Measurements from ENCODE around the gene ADSS2. TPM values are rescaled to one million over a fixed set of nuclear protein-coding genes. Genes with fewer than 3 reads are reported as not detected.

ADSS2 gene
- total RNA-seq, 2 experiments from 2014 or later, result 53.7 to 54.2 TPM

DNA sequence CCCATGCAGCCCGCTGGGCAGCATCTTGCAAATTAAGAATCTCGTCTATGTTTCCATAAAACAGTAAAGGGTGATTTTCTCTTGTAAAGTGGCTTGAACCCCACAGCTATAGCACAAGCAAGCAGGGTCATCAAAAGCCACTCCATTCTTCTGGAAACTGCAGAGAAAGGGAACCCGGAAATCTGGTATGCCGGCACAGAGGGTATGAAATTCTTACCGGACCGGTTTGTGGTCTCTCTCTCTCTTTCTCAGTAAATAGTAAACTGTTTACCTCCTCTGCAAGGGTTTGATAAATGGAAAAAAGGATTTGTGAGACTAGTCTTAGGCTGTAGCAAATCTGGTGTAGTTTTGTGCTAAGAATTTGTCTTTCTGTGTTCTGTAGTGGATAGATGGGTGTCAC, 2.7 kb upstream of the ADSS2 start:
- Mint-ChIP-seq H3K27me3 (no peaks in the 10 kb centered on the region), H3K4me3 (no peak overlapping the region), H3K27ac (no peak overlapping the region), H3K4me1 (peaks cover 21% of the 10 kb centered on the region), H3K36me3 (ENCODE audit: low read depth) (peaks cover 24% of the 10 kb centered on the region), H3K9me3 (peaks cover 3% of the 10 kb centered on the region)
- ChIA-PET POLR2A (no interaction called here), CTCF (no interaction called here)
- no peak for DNase-seq

DNA sequence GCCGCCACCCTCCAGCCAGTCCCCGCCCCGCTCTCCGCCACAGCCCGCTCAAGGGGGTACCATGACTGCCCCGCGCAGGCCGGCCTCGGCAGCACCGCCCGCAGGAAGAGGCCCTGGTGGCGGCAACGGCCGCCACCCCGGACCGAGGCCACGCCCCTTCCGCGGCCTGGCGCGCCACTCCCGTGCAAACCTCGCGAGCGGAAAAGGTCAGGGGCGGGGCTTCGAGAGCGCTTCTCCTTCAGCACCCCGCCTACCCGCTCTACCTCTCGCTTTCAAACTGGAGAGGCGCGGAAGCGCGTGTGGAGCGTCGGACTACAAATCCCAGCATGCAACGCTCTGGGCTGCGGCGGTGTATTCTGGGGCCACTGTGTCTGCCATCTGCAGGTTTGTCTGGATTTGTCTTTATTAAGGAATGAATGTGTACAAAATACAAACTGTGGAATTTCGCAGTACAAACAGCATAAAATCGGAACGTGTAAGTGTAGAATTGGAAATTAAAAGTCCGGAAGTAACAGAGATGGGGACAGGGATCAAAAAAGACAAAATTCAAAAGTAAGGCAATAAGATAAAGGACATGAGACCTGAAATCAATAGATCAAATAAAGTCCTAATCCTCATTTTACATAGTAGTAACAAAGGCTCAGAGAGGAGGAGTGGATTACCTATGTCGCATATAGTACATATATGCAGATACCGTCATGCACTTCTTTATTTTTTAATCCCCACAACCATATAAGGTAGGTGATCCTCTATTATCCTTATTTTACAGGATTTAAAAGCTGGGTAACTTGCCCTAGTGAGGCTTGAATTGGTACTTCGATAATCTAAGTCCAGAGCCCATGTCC, 464 bp upstream of the ADSS2 start:
- Mint-ChIP-seq H3K4me1 (peaks cover 38% of the 10 kb centered on the region), H3K9me3 (no peaks in the 10 kb centered on the region), H3K27ac (peak overlapping the region; percentile 93), H3K27me3 (no peaks in the 10 kb centered on the region), H3K4me3 (peak overlapping the region; percentile 90), H3K36me3 (ENCODE audit: low read depth) (peaks cover 30% of the 10 kb centered on the region)
- POLR2A ChIA-PET, result interaction anchor here (0.9 to 2.8 kb wide), 9 partner anchors 10 to 520 kb away, joined by 3 to 19 read pairs (median 4); partner anchors contain the start of genes CATSPERE, COX20, DESI2 and HNRNPU
- peak; percentile 99 for DNase-seq
- CTCF ChIA-PET, result interaction anchor here (1.0 to 1.1 kb wide), 2 partner anchors 21 to 153 kb away, joined by 3 to 4 read pairs; no protein-coding TSS in a partner anchor

DNA sequence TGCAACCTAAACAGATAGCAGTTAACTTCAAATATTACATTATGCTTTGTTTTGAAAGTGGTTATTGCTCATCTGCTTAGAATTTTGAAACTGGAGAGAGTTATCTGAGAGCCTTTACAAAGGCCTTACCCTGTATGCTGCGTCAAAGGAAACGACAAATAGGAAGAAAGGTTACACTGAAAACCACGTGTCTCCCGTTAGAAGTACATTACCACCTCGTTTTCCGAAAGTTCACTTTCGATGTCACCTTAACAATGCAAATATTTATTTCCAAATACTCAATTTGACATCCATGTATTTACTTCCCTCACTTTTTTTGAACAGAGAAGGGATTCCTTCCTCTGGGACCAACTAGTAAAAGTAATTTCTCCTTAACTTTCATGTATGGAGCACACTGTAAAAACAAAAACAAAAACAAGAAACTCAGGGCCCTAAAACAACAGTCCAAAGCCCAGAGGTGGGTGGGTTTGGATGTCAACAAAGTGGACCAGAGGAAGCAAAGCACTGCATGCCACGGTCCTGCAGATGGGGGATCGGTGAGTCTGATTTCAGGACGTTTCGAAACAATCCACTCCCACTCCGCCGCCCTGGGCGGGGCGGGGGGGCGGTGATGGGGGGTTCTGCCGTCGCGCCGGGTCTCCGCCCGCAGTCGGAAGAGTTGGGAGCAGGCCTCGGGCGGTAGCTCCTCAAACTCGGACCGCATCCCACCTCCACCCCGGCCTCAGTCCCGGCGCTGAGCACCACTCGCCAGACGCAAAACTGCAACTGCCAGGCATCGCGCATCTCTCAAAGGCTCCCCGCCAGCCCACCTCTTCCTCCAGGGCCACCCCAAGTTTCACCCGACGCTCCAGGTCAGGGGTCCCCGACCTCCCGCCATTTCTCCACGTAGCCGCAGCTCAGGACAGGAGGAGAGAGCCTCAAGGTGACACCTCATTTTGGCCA, 841 bp downstream of the ADSS2 start:
- POLR2A ChIA-PET, result interaction anchor here (0.7 to 2.8 kb wide), 18 partner anchors 8 to 521 kb away, joined by 3 to 19 read pairs (median 4); partner anchors contain the start of genes CATSPERE, COX20, DESI2 and HNRNPU
- DNase-seq, result peak; percentile 57
- H3K4me1 Mint-ChIP-seq, result peaks cover 49% of the 10 kb centered on the region
- peaks cover 36% of the 10 kb centered on the region for H3K36me3 Mint-ChIP-seq (ENCODE audit: low read depth)
- H3K27me3 Mint-ChIP-seq, result no peaks in the 10 kb centered on the region
- no peaks in the 10 kb centered on the region for H3K9me3 Mint-ChIP-seq
- CTCF ChIA-PET, result interaction anchor here (1.0 to 1.3 kb wide), 3 partner anchors 20 to 151 kb away, joined by 3 to 4 read pairs (median 3); no protein-coding TSS in a partner anchor
- peak overlapping the region; percentile 90 for H3K4me3 Mint-ChIP-seq
- H3K27ac Mint-ChIP-seq, result peak overlapping the region; percentile 93

DNA sequence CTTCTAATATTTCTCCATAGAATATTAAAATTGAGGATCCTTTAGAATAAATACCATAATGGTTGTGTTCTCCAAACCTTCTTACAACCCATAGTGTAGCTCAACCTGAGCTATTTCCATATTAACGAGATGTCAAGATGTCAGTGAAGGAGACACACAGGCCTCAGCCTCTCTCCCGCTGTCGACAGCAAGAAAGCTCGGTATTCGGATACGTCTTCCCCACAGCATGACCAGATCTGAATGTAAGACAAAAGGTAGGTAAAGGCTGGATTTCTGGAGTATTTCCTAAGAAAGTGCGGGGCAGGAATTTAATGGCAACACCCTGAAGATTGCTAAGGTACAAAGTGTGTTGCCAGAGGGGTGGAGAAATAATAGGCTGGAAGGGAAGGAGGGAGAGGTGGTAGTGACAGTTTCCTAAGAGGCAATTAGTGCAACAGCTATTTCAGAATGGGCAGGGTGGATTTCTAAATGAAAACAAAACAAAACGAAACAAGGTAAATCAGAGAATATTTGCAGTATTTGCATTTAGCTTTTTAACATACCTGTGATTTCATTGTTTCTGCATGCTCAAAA, 1.7 kb downstream of the ADSS2 start:
- Mint-ChIP-seq H3K27me3 (no peaks in the 10 kb centered on the region), H3K4me1 (peaks cover 56% of the 10 kb centered on the region), H3K9me3 (no peaks in the 10 kb centered on the region), H3K27ac (peak overlapping the region; percentile 93), H3K4me3 (peak overlapping the region; percentile 90), H3K36me3 (ENCODE audit: low read depth) (peaks cover 42% of the 10 kb centered on the region)
- ChIA-PET CTCF (interaction anchor here (1.3 kb wide), 1 partner anchor 37 kb away, joined by 3 read pairs; no protein-coding TSS in a partner anchor), POLR2A (interaction anchor here (0.7 to 2.8 kb wide), 10 partner anchors 8 to 1195 kb away, joined by 3 to 14 read pairs (median 4); partner anchors contain the start of genes CEP170 and COX20)
- no peak for DNase-seq

DNA sequence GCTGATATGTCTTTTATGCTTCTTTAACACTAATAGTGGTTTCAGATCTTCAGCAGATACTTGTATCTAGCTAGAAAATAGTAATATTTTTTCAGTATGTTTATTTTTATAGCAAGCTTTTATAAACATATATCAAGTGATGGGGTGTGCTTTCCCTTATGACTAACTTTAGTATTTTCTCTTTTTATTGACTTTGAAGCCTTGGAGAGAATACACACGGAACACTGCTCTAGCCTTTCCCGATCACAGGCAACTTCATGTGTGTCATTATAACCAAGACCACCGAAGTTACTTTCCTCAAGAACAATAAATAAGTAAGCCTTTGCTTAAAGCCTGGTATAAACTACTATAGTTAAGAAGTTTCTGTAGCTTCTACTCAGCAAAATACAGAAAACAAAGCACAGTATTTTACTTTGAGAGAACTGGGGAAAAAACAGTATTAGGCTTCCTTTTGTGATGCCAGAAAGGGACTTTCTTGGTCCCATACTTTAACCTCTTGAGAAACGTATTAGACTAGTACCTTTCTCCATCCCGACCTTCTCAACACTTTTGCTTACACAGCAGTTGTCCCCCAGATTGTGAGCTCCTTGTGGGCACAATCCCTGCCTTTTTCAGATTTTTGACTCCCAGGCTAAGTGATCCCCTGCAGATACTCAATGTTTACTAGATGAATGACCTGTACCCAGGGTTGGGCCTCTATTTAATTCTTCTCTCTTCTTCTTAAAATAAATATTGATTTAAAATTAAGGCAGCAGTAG, 3.3 kb downstream of the ADSS2 start:
- H3K27ac Mint-ChIP-seq, result no peak overlapping the region

DNA sequence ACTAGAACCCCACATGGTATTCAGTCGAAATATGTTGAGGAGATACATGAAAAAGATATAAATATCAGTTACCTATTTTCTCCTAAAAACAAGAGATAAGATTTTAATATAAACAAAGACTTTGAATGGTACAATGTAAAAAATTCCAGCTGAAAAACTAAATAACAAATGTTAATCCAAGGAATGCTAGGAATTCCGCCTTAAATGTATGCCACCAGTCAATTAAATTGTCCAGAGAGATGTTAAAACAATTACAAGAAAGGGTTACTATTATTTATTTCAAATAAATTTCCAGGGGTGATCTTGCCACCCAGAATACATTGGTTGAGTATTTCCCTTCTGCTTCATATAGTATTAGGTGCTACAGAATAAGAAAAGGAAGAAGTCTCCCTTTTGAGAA, 4.2 kb downstream of the ADSS2 start:
- H3K27ac Mint-ChIP-seq, result no peak overlapping the region
- H3K4me3 Mint-ChIP-seq, result no peak overlapping the region
- peaks cover 50% of the 10 kb centered on the region for H3K36me3 Mint-ChIP-seq (ENCODE audit: low read depth)
- H3K9me3 Mint-ChIP-seq, result no peaks in the 10 kb centered on the region
- no peak for DNase-seq
- ChIA-PET CTCF (no interaction called here), POLR2A (interaction anchor here (0.8 to 1.5 kb wide), 3 partner anchors 47 to 123 kb away, joined by 3 to 4 read pairs (median 3); no protein-coding TSS in a partner anchor)
- peaks cover 54% of the 10 kb centered on the region for H3K4me1 Mint-ChIP-seq
- H3K27me3 Mint-ChIP-seq, result no peaks in the 10 kb centered on the region

More for the DNA sequence above, 3.3 kb downstream of the ADSS2 start:
- H3K36me3 Mint-ChIP-seq (ENCODE audit: low read depth), result peaks cover 49% of the 10 kb centered on the region
- peaks cover 59% of the 10 kb centered on the region for H3K4me1 Mint-ChIP-seq
- POLR2A ChIA-PET, result interaction anchor here (0.8 to 1.3 kb wide), 3 partner anchors 33 to 123 kb away, joined by 3 read pairs; no protein-coding TSS in a partner anchor
- no peaks in the 10 kb centered on the region for H3K9me3 Mint-ChIP-seq
- no peak for DNase-seq
- no peak overlapping the region for H3K4me3 Mint-ChIP-seq
- CTCF ChIA-PET, result no interaction called here
- no peaks in the 10 kb centered on the region for H3K27me3 Mint-ChIP-seq

DNA sequence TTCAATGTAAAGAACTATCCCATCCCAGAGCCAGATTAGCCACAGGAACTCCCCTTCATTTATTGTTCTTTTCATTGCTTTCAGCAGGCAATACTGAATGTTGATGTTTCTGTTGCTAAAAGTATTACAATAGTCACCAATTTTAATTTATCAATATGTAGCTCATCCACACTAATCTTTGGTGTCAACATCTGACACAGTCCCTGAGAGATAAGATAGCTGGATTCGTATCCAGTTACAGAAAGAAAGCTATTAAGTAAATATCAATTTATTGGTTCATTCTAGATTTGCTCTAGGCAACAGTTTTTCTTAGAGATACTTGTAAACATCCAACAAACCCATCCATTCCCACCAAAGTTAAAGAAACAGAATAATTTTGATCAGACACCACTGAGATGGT, 4.7 kb downstream of the ADSS2 start:
- H3K27me3 Mint-ChIP-seq, result no peaks in the 10 kb centered on the region
- ChIA-PET POLR2A (interaction anchor here (0.7 to 1.5 kb wide), 3 partner anchors 11 to 122 kb away, joined by 4 read pairs; partner anchors contain the start of gene CATSPERE), CTCF (no interaction called here)
- no peak overlapping the region for H3K4me3 Mint-ChIP-seq
- peaks cover 50% of the 10 kb centered on the region for H3K36me3 Mint-ChIP-seq (ENCODE audit: low read depth)
- H3K9me3 Mint-ChIP-seq, result no peaks in the 10 kb centered on the region
- peaks cover 50% of the 10 kb centered on the region for H3K4me1 Mint-ChIP-seq
- no peak for DNase-seq
- H3K27ac Mint-ChIP-seq, result no peak overlapping the region

DNA sequence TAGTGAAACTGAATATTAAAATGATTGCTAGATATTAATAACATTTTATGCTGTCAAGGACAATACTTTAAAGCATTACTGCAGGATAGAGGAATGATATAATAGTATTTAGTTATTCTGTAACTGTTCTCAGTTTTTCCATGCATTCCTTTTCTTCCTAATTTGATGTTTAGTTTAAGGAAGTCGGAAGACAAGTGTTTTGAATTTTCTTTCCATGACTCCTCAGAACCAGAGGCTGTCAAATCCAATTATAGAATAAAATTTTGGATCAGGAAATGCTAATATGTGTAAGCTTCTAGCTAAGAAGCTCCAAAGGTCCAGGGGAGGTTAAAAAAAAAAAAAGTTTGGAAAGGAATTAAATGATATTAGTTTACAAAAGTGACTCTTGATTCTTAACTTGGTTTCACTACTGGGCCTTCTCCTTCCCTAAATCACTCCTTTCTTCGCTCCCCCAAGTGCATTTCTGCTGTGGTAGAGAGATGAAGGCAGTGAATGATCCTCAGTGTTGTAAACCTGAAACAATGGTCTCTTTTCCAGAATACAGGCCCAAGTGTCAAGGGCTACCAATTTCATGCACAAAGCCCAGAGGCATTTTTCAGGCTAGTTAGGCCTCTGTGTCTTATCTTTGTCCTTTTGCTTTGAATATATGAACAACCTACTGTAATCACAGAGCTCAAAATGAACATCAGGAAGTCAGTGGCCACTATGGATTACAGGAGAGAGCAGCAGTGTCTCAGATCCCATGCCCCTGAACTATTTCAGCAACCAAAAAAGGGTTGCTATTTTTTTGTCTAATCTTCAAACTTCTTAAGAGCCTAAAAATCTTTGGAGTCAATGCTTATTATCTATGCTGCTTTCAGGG, 6.2 kb downstream of the ADSS2 start:
- no peak for DNase-seq
- ChIA-PET POLR2A (interaction anchor here (1.4 kb wide), 1 partner anchor 10 kb away, joined by 4 read pairs; no protein-coding TSS in a partner anchor), CTCF (no interaction called here)
- Mint-ChIP-seq H3K4me3 (no peak overlapping the region), H3K27ac (no peak overlapping the region), H3K9me3 (no peaks in the 10 kb centered on the region), H3K4me1 (peaks cover 49% of the 10 kb centered on the region), H3K27me3 (no peaks in the 10 kb centered on the region), H3K36me3 (ENCODE audit: low read depth) (peaks cover 47% of the 10 kb centered on the region)

DNA sequence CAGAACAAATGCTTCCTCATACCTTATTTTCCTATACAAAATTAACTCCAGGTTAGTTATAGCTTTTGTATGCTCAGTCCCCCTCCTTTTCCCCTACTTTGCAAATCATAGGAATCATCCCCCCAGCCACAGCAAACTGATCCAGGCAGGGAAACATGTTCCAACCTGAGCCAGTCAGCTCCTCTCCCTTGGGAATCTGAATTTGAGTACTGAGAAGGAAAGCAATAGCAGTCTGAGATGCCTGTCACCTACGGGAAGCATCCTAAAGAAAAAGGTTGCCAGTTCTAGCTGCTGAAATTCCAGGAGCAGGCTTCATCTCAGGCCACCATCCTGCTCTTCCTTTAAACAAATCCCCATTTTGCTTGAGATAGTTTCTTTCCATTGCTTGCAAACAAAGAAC, 6.9 kb downstream of the ADSS2 start:
- H3K36me3 Mint-ChIP-seq (ENCODE audit: low read depth), result peaks cover 42% of the 10 kb centered on the region
- DNase-seq, result no peak
- ChIA-PET POLR2A (no interaction called here), CTCF (interaction anchor here (0.6 kb wide), 1 partner anchor 89 kb away, joined by 4 read pairs; no protein-coding TSS in a partner anchor)
- H3K9me3 Mint-ChIP-seq, result no peaks in the 10 kb centered on the region
- H3K4me3 Mint-ChIP-seq, result no peak overlapping the region
- H3K4me1 Mint-ChIP-seq, result peaks cover 42% of the 10 kb centered on the region
- no peak overlapping the region for H3K27ac Mint-ChIP-seq
- no peaks in the 10 kb centered on the region for H3K27me3 Mint-ChIP-seq

DNA sequence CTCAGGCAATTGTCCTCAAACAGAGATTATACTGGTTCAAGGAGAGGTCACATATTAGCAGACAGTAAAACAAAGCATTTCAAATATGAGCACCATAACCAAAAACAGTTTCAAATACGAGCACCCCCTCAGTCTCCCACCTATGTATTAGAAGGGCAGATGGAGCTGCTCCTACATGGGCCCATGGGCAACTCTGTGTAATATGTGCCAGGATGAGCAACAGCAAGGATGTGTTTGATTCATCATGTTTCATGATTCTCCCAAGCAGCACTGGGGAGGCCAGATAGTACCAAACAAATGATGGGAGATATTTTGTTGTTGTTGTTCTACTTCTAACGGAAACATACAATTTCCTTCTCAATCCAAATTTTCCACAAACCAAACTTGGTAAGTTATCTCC, 8.9 kb downstream of the ADSS2 start:
- POLR2A ChIA-PET, result interaction anchor here (1.0 kb wide), 1 partner anchor 8 kb away, joined by 3 read pairs; no protein-coding TSS in a partner anchor
- no peak overlapping the region for H3K27ac Mint-ChIP-seq

DNA sequence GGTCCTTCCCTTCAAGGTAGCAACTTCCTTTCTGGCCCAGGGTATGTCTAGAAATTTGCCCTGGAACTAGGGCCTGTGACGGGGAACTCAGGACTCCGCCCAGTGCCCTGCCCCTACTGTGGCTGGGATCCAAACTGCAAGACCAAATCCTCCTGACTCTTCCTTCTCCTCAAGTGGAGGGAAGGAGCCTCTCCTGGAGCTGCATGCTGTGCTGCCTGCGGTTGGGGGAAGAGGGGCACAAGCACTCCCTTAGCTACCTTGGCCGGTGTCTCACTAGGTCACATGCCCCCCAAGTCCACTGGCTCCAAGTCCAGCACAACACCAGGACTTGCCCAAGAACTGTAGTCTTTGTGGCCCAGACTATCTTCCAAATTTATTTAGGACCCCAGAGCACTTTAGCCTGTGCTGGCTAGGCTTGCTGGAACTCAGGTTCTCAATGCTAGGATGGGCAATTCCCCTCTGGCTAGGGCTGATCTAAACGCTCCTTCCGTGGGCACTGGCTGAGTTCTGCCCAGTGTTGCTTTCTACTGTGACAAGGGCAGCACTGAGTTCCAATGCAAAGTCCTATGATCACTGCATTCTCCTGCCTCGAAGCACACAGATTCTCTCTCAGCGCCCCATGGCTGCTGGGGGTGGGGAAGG, 12.2 kb downstream of the ADSS2 start:
- peaks cover 22% of the 10 kb centered on the region for H3K4me1 Mint-ChIP-seq

More for the DNA sequence above, 8.9 kb downstream of the ADSS2 start:
- peaks cover 33% of the 10 kb centered on the region for H3K4me1 Mint-ChIP-seq
- no peaks in the 10 kb centered on the region for H3K27me3 Mint-ChIP-seq
- peaks cover 29% of the 10 kb centered on the region for H3K36me3 Mint-ChIP-seq (ENCODE audit: low read depth)
- DNase-seq, result no peak
- H3K4me3 Mint-ChIP-seq, result no peak overlapping the region
- CTCF ChIA-PET, result interaction anchor here (1.1 kb wide), 1 partner anchor 28 kb away, joined by 3 read pairs; no protein-coding TSS in a partner anchor
- no peaks in the 10 kb centered on the region for H3K9me3 Mint-ChIP-seq

More for the DNA sequence above, 12.2 kb downstream of the ADSS2 start:
- CTCF ChIA-PET, result no interaction called here
- H3K36me3 Mint-ChIP-seq (ENCODE audit: low read depth), result peaks cover 26% of the 10 kb centered on the region
- POLR2A ChIA-PET, result no interaction called here
- no peak overlapping the region for H3K27ac Mint-ChIP-seq
- H3K4me3 Mint-ChIP-seq, result no peak overlapping the region
- no peak for DNase-seq
- H3K27me3 Mint-ChIP-seq, result no peaks in the 10 kb centered on the region
- no peaks in the 10 kb centered on the region for H3K9me3 Mint-ChIP-seq

Measured in activated CD4-positive, alpha-beta memory T cell treated with anti-CD3 and anti-CD28 coated beads, Interleukin-2, amount 10 ng/mL, durations not matched to agents 7 days and 5 days (primary cell).